H1 (cell line): Measurements from ENCODE around the gene WASL. TPM values are rescaled to one million over a fixed set of nuclear protein-coding genes. Genes with fewer than 3 reads are reported as not detected.

Experiments
- CHD1 ChIP-seq: IDR thresholded peaks from 2 replicates; pipeline ENCODE4 v1.6.1; 2012; ENCODE audit warnings: low read depth, low read length, improper control_type of control experiment
- POU5F1 ChIP-seq: IDR thresholded peaks from 2 replicates; pipeline ENCODE4 v1.6.1; 2011; ENCODE audit warnings: low read depth, mild to moderate bottlenecking, low read length, moderate library complexity
- RBBP5 ChIP-seq: IDR thresholded peaks from 2 replicates; pipeline ENCODE4 v1.7.1; 2012; ENCODE audit warnings: low read depth, mild to moderate bottlenecking, inconsistent platforms, low read length, moderate library complexity, borderline replicate concordance
- polyA plus RNA-seq, 7 experiments: library from polyadenylated mRNA; depleted of rRNA in 3 of 7; stranded (reverse) in 5 of 7; unstranded in 2 of 7; fragments of >200 nt in 5 of 7; fragments of 200-250 nt in 2 of 7; gene quantifications; 1 replicate in 5 of 7; 2 replicates in 1 of 7; 4 replicates in 1 of 7; pipeline versions ENCODE4 v1.2.1 to v1.2.3, GENCODE V29; 2011 to 2013; ENCODE audit warnings: missing spikeins in 2 of 7, mixed read lengths in 2 of 7
- total RNA-seq: library from RNA; stranded (reverse); fragmentation: NEBNext Ultra II Directional; extraction: Animal tissue kit (Norgen Biotek cat#: 25700); gene quantifications from 2 replicates; pipeline ENCODE4 v1.2.1, GENCODE V29; 2021
- TF ChIP-seq, protein P1 (sequence below): IDR thresholded peaks from 2 replicates; pipeline ENCODE4 v1.6.1; 2012; ENCODE audit warnings: inconsistent platforms

WASL gene
- total and polyA plus RNA-seq, 2 of the 8 experiments (the other 6 are each of a cell fraction or from before 2014, with no cell fraction given): 7.7 to 38.9 TPM

- TF ChIP-seq, protein P1, sequence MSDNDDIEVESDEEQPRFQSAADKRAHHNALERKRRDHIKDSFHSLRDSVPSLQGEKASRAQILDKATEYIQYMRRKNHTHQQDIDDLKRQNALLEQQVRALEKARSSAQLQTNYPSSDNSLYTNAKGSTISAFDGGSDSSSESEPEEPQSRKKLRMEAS: no peak
- TF ChIP-seq RBBP5 (no peak), CHD1 (no peak), POU5F1 (no peak)
These were observed 68.2 kb downstream of the WASL start (continued) for GRCh38 chr7:123680580-123680979.
